SK-N-SH (cell line): ENCODE measurements around the gene AHCTF1. TPM values are rescaled to one million over a fixed set of nuclear protein-coding genes. Genes with fewer than 3 reads are reported as not detected.

ENCODE experiments used
- CTCF ChIA-PET: fragments of 300-600, 350-600 bp; formaldehyde crosslinking; extraction: SDS; loops from one replicate; lab custom pipeline; 2021; lab: Yijun Ruan, JAX
- POLR2A ChIA-PET: fragments of 350-600 bp; sonication (Branson Sonifier 250); formaldehyde crosslinking; extraction: SDS; loops from one replicate; lab custom pipeline; 2020; ENCODE audit warnings: antibody characterized with exemption, inconsistent platforms; lab: Yijun Ruan, JAX
- DNase-seq: peaks from one replicate; pipeline ENCODE4 v3.0.0; 2012
- H2AFZ ChIP-seq: fragments of 200-600 bp; sonication (generic); 2 replicates; pipeline ENCODE4 v1.8.1; 2016; ENCODE audit warnings: antibody characterized with exemption, mild to moderate bottlenecking, low read depth
- H3F3A ChIP-seq: fragments of 200-600 bp; sonication (generic); replicated peaks from 2 replicates; pipeline ENCODE3; 2016; ENCODE audit warnings: antibody characterized with exemption, mild to moderate bottlenecking; ENCODE audit not compliant: insufficient read depth
- H3K27ac ChIP-seq, 2 experiments: fragments of 200-500 bp in 1 of 2; fragments of 200-600 bp in 1 of 2; sonication (Bioruptor generic) in 1 of 2; sonication (generic), shearing (Covaris generic) in 1 of 2; 2 replicates each; pipeline versions ENCODE4 v1.5.1 to v1.6.1; 2014 to 2016; ENCODE audit warnings: low read depth in 2 of 2, inconsistent platforms in 1 of 2, low read length in 1 of 2, mild to moderate bottlenecking in 1 of 2, mixed read lengths in 1 of 2
- H3K27me3 ChIP-seq: fragments of 200-600 bp; sonication (generic), shearing (Covaris generic); 2 replicates; pipeline ENCODE4 v1.6.1; 2016; ENCODE audit warnings: mixed run types; ENCODE audit not compliant: insufficient read depth
- H3K36me3 ChIP-seq, 2 experiments: fragments of 200-500 bp in 1 of 2; fragments of 200-600 bp in 1 of 2; sonication (Bioruptor generic) in 1 of 2; sonication (generic) in 1 of 2; replicated peaks in 1 of 2; 2 replicates each; pipeline versions ENCODE3 to v1.5.1; 2014 to 2016; ENCODE audit warnings: low read length in 1 of 2, mild to moderate bottlenecking in 1 of 2; ENCODE audit not compliant: insufficient read depth in 2 of 2, control insufficient read depth in 1 of 2
- H3K4me1 ChIP-seq, 2 experiments: fragments of 200-500 bp in 1 of 2; fragments of 200-600 bp in 1 of 2; sonication (Bioruptor generic) in 1 of 2; sonication (generic), shearing (Covaris generic) in 1 of 2; 2 replicates each; pipeline versions ENCODE4 v1.5.1 to v1.6.1; 2014 to 2016; ENCODE audit warnings: low read depth in 1 of 2, low read length in 1 of 2, mixed run types in 1 of 2; ENCODE audit not compliant: insufficient read depth in 2 of 2, control insufficient read depth in 1 of 2
- H3K4me2 ChIP-seq: fragments of 200-600 bp; sonication (generic), shearing (Covaris generic); 2 replicates; pipeline ENCODE4 v1.6.1; 2017; ENCODE audit warnings: mixed run types
- H3K4me3 ChIP-seq, 2 experiments: fragments of 200-500 bp in 1 of 2; fragments of 200-600 bp in 1 of 2; sonication (Bioruptor generic) in 1 of 2; sonication (generic), shearing (Covaris generic) in 1 of 2; 2 replicates each; pipeline versions ENCODE4 v1.5.1 to v1.8.1; 2014 to 2016; ENCODE audit warnings: low read depth in 2 of 2, inconsistent platforms in 1 of 2, low read length in 1 of 2, mild to moderate bottlenecking in 1 of 2, mixed read lengths in 1 of 2, moderate library complexity in 1 of 2
- H3K79me2 ChIP-seq: fragments of 200-600 bp; sonication (generic); 2 replicates; pipeline ENCODE4 v1.8.1; 2017; ENCODE audit warnings: mild to moderate bottlenecking; ENCODE audit not compliant: insufficient read depth
- H3K9ac ChIP-seq: fragments of 200-600 bp; sonication (generic); 2 replicates; pipeline ENCODE4 v1.6.1; 2017; ENCODE audit warnings: mixed run types
- H3K9me2 ChIP-seq: fragments of 200-600 bp; sonication (generic); 2 replicates; pipeline ENCODE4 v1.6.1; 2017; ENCODE audit warnings: mixed run types
- H3K9me3 ChIP-seq: fragments of 200-600 bp; sonication (generic); 2 replicates; pipeline ENCODE4 v1.6.1; 2017; ENCODE audit warnings: mixed run types, mild to moderate bottlenecking, moderate library complexity
- H4K20me1 ChIP-seq: fragments of 200-600 bp; sonication (generic); 2 replicates; pipeline ENCODE4 v1.6.1; 2017; ENCODE audit warnings: mild to moderate bottlenecking, mixed run types; ENCODE audit not compliant: insufficient read depth
- ELF1 ChIP-seq: IDR thresholded peaks from 2 replicates; pipeline ENCODE4 v1.4.0; 2012
- EZH2phosphoT487 ChIP-seq: fragments of 200-600 bp; sonication (generic); IDR thresholded peaks from 2 replicates; pipeline ENCODE4 v1.6.1; 2017; ENCODE audit warnings: low read depth, mixed run types, mild to moderate bottlenecking, antibody characterized with exemption, moderate library complexity, borderline replicate concordance
- FOSL2 ChIP-seq: IDR thresholded peaks from 2 replicates; pipeline ENCODE4 v1.4.0; 2012; ENCODE audit warnings: low read depth, mild to moderate bottlenecking, moderate library complexity, borderline replicate concordance
- FOXJ3 ChIP-seq: sonication (generic); formaldehyde crosslinking; IDR thresholded peaks from 2 replicates; pipeline ENCODE4 v1.5.1; 2020; ENCODE audit warnings: mild to moderate bottlenecking, missing genetic modification reagents
- FOXM1 ChIP-seq: IDR thresholded peaks from 2 replicates; pipeline ENCODE4 v1.4.0; 2012; ENCODE audit warnings: low read depth, mild to moderate bottlenecking
- GATA2 ChIP-seq: sonication (generic); formaldehyde crosslinking; IDR thresholded peaks from 2 replicates; pipeline ENCODE4 v1.5.0; 2020; ENCODE audit warnings: mild to moderate bottlenecking, missing genetic modification reagents
- NRF1 ChIP-seq: IDR thresholded peaks from 2 replicates; pipeline ENCODE4 v1.6.1; 2012; ENCODE audit warnings: low read depth, mild to moderate bottlenecking, low read length
- POLR2AphosphoS5 ChIP-seq: IDR thresholded peaks from 2 replicates; pipeline ENCODE4 v1.6.1; 2012; ENCODE audit warnings: low read depth, low read length
- RAD21 ChIP-seq: IDR thresholded peaks from 2 replicates; pipeline ENCODE4 v1.6.1; 2012; ENCODE audit warnings: mild to moderate bottlenecking, low read length
- RFX5 ChIP-seq: IDR thresholded peaks from 2 replicates; pipeline ENCODE4 v1.6.1; 2012; ENCODE audit warnings: mild to moderate bottlenecking, improper control_type of control experiment, low read length
- SIN3A ChIP-seq: IDR thresholded peaks from 2 replicates; pipeline ENCODE4 v1.6.1; 2012; ENCODE audit warnings: low read depth, mild to moderate bottlenecking, low read length, moderate library complexity, borderline replicate concordance
- TAF1 ChIP-seq: IDR thresholded peaks from 2 replicates; pipeline ENCODE4 v1.6.1; 2012; ENCODE audit warnings: low read depth, mild to moderate bottlenecking, low read length, moderate library complexity, borderline replicate concordance
- WGBS: methylation state at CpG from one replicate; pipeline ENCODE4 v1.1.6; 2017; ENCODE audit warnings: low lambda C conversion rate; 5-methylcytosine and 5-hydroxymethylcytosine counted together
- polyA plus RNA-seq, 3 experiments: library from polyadenylated mRNA; depleted of rRNA; stranded (reverse); fragments of >200 nt; gene quantifications; 2 replicates each; pipeline ENCODE4 v1.2.3, GENCODE V29; 2012
- TF ChIP-seq, protein P1 (sequence below): IDR thresholded peaks from 2 replicates; pipeline ENCODE4 v1.4.0; 2012; ENCODE audit warnings: low read depth, borderline replicate concordance
- TF ChIP-seq, protein P2 (sequence below): fragments of 150-350 bp; IDR thresholded peaks from 2 replicates; pipeline ENCODE4 v1.6.1; 2017; ENCODE audit warnings: antibody characterized with exemption, low read length, low read depth, borderline replicate concordance
- TF ChIP-seq, protein P3 (sequence below): fragments of 150-350 bp; IDR thresholded peaks from 2 replicates; pipeline ENCODE4 v1.6.1; 2016; ENCODE audit warnings: mild to moderate bottlenecking, low read depth, low read length

Gene AHCTF1
- polyA plus RNA-seq, 1 of the 3 experiments (the other 2 are of a cell fraction): 8.5 TPM

DNA sequence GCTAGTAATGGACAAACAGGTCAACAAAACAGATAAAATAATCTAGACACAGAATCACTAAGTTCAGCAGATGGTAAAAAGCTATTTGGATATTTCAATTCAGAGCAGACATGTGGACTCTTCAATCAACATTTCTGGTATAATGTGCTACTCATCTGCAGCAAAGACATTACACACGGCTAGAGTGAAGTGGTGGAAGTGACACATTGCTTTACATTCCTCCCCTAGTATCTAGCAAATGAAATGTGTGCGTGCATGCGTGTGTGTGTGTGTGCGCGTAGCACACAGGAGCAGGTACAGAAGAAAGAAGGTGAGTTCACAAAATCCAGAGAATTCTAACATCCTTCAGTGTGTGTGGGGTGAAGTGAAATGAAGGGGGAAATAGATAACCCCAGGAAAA, 8.3 kb downstream of the AHCTF1 start:
- Histone ChIP-seq H3K9me3 (peaks cover 4% of the 10 kb centered on the region; the same call in 1 of the 2 replicates), H3K9me2 (no peaks in the 10 kb centered on the region), H3K4me2 (no peak overlapping the region), H3F3A (no peaks in the 10 kb centered on the region), H3K36me3 (peaks cover 3 to 37% of the 10 kb centered on the region in 2 experiments), H3K4me1 (no peaks in the 10 kb centered on the region), H3K27me3 (no peaks in the 10 kb centered on the region), H3K4me3 (no peak overlapping the region), H3K9ac (no peak overlapping the region), H2AFZ (no peak overlapping the region), H4K20me1 (peaks cover 67% of the 10 kb centered on the region), H3K27ac (no peak overlapping the region), H3K79me2 (peaks cover 100% of the 10 kb centered on the region)
- CTCF ChIA-PET: interaction anchor here (0.6 kb wide), 1 partner anchor 16 kb away, joined by 3 read pairs; no protein-coding TSS in a partner anchor
- DNase-seq: no peak
- POLR2A ChIA-PET: no interaction called here
- TF ChIP-seq, protein P1, sequence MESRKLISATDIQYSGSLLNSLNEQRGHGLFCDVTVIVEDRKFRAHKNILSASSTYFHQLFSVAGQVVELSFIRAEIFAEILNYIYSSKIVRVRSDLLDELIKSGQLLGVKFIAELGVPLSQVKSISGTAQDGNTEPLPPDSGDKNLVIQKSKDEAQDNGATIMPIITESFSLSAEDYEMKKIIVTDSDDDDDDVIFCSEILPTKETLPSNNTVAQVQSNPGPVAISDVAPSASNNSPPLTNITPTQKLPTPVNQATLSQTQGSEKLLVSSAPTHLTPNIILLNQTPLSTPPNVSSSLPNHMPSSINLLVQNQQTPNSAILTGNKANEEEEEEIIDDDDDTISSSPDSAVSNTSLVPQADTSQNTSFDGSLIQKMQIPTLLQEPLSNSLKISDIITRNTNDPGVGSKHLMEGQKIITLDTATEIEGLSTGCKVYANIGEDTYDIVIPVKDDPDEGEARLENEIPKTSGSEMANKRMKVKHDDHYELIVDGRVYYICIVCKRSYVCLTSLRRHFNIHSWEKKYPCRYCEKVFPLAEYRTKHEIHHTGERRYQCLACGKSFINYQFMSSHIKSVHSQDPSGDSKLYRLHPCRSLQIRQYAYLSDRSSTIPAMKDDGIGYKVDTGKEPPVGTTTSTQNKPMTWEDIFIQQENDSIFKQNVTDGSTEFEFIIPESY: no peak
- TF ChIP-seq, protein P2, sequence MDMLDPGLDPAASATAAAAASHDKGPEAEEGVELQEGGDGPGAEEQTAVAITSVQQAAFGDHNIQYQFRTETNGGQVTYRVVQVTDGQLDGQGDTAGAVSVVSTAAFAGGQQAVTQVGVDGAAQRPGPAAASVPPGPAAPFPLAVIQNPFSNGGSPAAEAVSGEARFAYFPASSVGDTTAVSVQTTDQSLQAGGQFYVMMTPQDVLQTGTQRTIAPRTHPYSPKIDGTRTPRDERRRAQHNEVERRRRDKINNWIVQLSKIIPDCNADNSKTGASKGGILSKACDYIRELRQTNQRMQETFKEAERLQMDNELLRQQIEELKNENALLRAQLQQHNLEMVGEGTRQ: no peak
- TF ChIP-seq FOXM1 (no peak), FOXJ3 (CRISPR knock-in tag) (no peak), TAF1 (no peak), NRF1 (no peak), EZH2phosphoT487 (no peak), RAD21 (no peak), RFX5 (no peak), GATA2 (CRISPR knock-in tag) (no peak), POLR2AphosphoS5 (no peak), FOSL2 (no peak), ELF1 (no peak), SIN3A (no peak)
- TF ChIP-seq, protein P3, sequence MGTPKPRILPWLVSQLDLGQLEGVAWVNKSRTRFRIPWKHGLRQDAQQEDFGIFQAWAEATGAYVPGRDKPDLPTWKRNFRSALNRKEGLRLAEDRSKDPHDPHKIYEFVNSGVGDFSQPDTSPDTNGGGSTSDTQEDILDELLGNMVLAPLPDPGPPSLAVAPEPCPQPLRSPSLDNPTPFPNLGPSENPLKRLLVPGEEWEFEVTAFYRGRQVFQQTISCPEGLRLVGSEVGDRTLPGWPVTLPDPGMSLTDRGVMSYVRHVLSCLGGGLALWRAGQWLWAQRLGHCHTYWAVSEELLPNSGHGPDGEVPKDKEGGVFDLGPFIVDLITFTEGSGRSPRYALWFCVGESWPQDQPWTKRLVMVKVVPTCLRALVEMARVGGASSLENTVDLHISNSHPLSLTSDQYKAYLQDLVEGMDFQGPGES: no peak
- WGBS: 94% methylated on average over 5 of the region's 5 CpGs
